A673 (cell line): ENCODE measurements around the gene MRPL54. TPM values are rescaled to one million over a fixed set of nuclear protein-coding genes. Genes with fewer than 3 reads are reported as not detected.

ENCODE experiments used
- BruUV-seq: library from RNA; stranded (reverse); fragments of 400-500 nt; replicated peaks from 2 replicates; lab custom pipeline; 2021; lab: Mats Ljungman, UMichigan
- CTCF ChIA-PET: fragments of 300-600 bp; sonication (Branson Sonifier 250); formaldehyde crosslinking; loops from one replicate; lab custom pipeline; 2022; ENCODE audit warnings: antibody characterized with exemption; lab: Charles Lee
- POLR2A ChIA-PET: fragments of 300-600 bp; sonication (Branson Sonifier 250); formaldehyde crosslinking; loops from one replicate; lab custom pipeline; 2022; ENCODE audit warnings: antibody characterized with exemption; ENCODE audit not compliant: low non-redundant PET; lab: Charles Lee
- DNase-seq: peaks from one replicate; pipeline ENCODE4 v3.0.0-alpha.2; 2015; ENCODE audit warnings: low spot score
- H3K27ac ChIP-seq: fragments of 200-600 bp; sonication (generic); 2 replicates; pipeline ENCODE4 v1.5.1; 2016; ENCODE audit warnings: mixed run types, low read depth, mild to moderate bottlenecking, mixed read lengths, antibody characterized with exemption, low read length; ENCODE audit not compliant: poor library complexity, severe bottlenecking
- H3K27me3 ChIP-seq: fragments of 200-600 bp; sonication (generic); replicated peaks from 2 replicates; pipeline ENCODE4 v1.6.1; 2017; ENCODE audit warnings: mixed run types, low read depth, mild to moderate bottlenecking, mixed read lengths, antibody characterized with exemption, low read length; ENCODE audit not compliant: insufficient read depth, poor library complexity
- H3K36me3 ChIP-seq: fragments of 200-600 bp; sonication (generic); 2 replicates; pipeline ENCODE4 v1.6.1; 2016; ENCODE audit warnings: mixed run types, mild to moderate bottlenecking, mixed read lengths, antibody characterized with exemption, low read length; ENCODE audit not compliant: insufficient read depth, poor library complexity, severe bottlenecking
- H3K4me1 ChIP-seq: fragments of 200-600 bp; sonication (generic); 2 replicates; pipeline ENCODE4 v1.6.1; 2017; ENCODE audit warnings: mixed run types, mild to moderate bottlenecking, mixed read lengths, antibody characterized with exemption, low read length; ENCODE audit not compliant: insufficient read depth, poor library complexity, severe bottlenecking
- H3K4me3 ChIP-seq: fragments of 200-600 bp; sonication (generic); 2 replicates; pipeline ENCODE4 v1.5.1; 2016; ENCODE audit warnings: low read depth, mixed run types, mild to moderate bottlenecking, mixed read lengths, low read length; ENCODE audit not compliant: poor library complexity, severe bottlenecking
- H3K9me3 ChIP-seq: fragments of 200-600 bp; sonication (generic); 2 replicates; pipeline ENCODE4 v1.6.1; 2016; ENCODE audit warnings: mixed run types, low read depth, mild to moderate bottlenecking, mixed read lengths, antibody characterized with exemption, low read length; ENCODE audit not compliant: poor library complexity, severe bottlenecking
- CTCF ChIP-seq: fragments of 300-800, 200-600 bp; sonication (generic); conservative IDR thresholded peaks from 2 replicates; pipeline ENCODE4 v1.5.1; 2017; ENCODE audit warnings: low read depth, mild to moderate bottlenecking, antibody characterized with exemption, low read length, moderate library complexity, mixed read lengths
- EZH2 ChIP-seq: fragments of 200-600 bp; sonication (generic); IDR thresholded peaks from 2 replicates; pipeline ENCODE4 v1.6.1; 2017; ENCODE audit warnings: borderline replicate concordance, low read depth, mild to moderate bottlenecking, mixed read lengths, antibody characterized with exemption, low read length; ENCODE audit not compliant: poor library complexity, severe bottlenecking
- intact Hi-C: fragments of 100-400 bp; cut with micrococcal nuclease; formaldehyde crosslinking; loops from one replicate; pipeline ENCODE4 v1.10.0; 2022; ENCODE audit not compliant: unreplicated experiment
- total RNA-seq: library from RNA; stranded (reverse); gene quantifications from 2 replicates; pipeline ENCODE4 v1.2.3, GENCODE V29; 2021

Gene MRPL54
- total RNA-seq, 1 experiment from 2014 or later, result 51.3 TPM

- Histone ChIP-seq H3K9me3 (peaks cover 15% of the 10 kb centered on the region), H3K4me1 (no peaks in the 10 kb centered on the region), H3K4me3 (no peak overlapping the region), H3K27me3 (no peaks in the 10 kb centered on the region), H3K27ac (no peak overlapping the region), H3K36me3 (no peaks in the 10 kb centered on the region)
- ChIA-PET POLR2A (interaction anchor here (0.6 kb wide), 1 partner anchor 17 kb away, joined by 6 read pairs; no protein-coding TSS in a partner anchor), CTCF (no interaction called here)
- intact Hi-C loops, result no loop called here
- BruUV-seq, result no TSS peak
- TF ChIP-seq CTCF (no peak), EZH2 (no peak)
- DNase-seq, result no peak
These were observed 15.8 kb downstream of the MRPL54 start for GRCh38 chr19:3778104-3778867.

GRCh38 chr19:3778899-3779723 lies 16.6 kb downstream of the MRPL54 start:
- ChIA-PET POLR2A (interaction anchor here (0.6 kb wide), 1 partner anchor 16 kb away, joined by 6 read pairs; no protein-coding TSS in a partner anchor), CTCF (no interaction called here)
- no peak overlapping the region for H3K4me3 ChIP-seq
- BruUV-seq, result no TSS peak
- intact Hi-C loops, result no loop called here
- H3K27ac ChIP-seq, result no peak overlapping the region
- no peaks in the 10 kb centered on the region for H3K4me1 ChIP-seq
- H3K27me3 ChIP-seq, result no peaks in the 10 kb centered on the region
- H3K36me3 ChIP-seq, result no peaks in the 10 kb centered on the region
- no peak for TF ChIP-seq CTCF
- no peak for TF ChIP-seq EZH2
- H3K9me3 ChIP-seq, result peaks cover 15% of the 10 kb centered on the region
- DNase-seq, result no peak

GRCh38 chr19:3780786-3781304 lies 18.4 kb downstream of the MRPL54 start:
- no peaks in the 10 kb centered on the region for H3K27me3 ChIP-seq
- H3K4me3 ChIP-seq, result no peak overlapping the region
- no peak overlapping the region for H3K27ac ChIP-seq
- DNase-seq, result no peak
- ChIA-PET POLR2A (no interaction called here), CTCF (no interaction called here)
- no peaks in the 10 kb centered on the region for H3K36me3 ChIP-seq
- TF ChIP-seq EZH2 (no peak), CTCF (no peak)
- peaks cover 15% of the 10 kb centered on the region for H3K9me3 ChIP-seq
- no peaks in the 10 kb centered on the region for H3K4me1 ChIP-seq
- no TSS peak for BruUV-seq
- intact Hi-C loops, result no loop called here
